Inflammatory macrophage (primary cell): Measurements from ENCODE around the gene INO80C.
"Not testable (repeated sequence)": the region's sequence is repeated elsewhere in the genome, so short reads cannot be mapped to it uniquely, and the experiment has no call there.

Experiments
- DNase-seq, 2 donors: peaks; one replicate each; pipeline ENCODE4 v3.0.0-alpha.2; 2020 to 2022

The INO80C gene

GRCh38 chr18:35458677-35459441, 38.9 kb downstream of the INO80C start:
- peak in 1 of 2 donors; percentile 29 for DNase-seq

DNA sequence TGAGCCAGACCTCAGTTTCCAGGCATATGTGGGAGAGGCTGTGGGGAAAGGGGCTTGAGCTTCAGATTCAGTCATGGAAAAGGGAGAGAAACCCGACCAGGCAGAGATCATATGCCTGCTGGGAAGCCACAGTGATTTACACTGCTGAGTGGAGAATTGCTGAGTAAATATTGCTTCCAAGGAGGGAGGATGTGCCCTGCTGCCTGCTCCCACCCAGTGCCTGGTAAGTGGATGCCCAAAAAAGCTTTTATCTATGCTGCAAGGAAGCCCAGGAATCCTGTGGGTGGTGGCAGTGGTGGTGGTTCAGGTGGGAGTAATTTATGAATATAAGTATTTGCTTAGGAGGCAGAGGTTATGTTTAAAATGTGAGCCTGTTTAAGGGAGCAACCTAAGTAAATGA, 39.5 kb downstream of the INO80C start:
- DNase-seq = no peak

- no peak for DNase-seq
Observed at GRCh38 chr18:35457140-35457704, 40.5 kb downstream of the INO80C start.

DNA sequence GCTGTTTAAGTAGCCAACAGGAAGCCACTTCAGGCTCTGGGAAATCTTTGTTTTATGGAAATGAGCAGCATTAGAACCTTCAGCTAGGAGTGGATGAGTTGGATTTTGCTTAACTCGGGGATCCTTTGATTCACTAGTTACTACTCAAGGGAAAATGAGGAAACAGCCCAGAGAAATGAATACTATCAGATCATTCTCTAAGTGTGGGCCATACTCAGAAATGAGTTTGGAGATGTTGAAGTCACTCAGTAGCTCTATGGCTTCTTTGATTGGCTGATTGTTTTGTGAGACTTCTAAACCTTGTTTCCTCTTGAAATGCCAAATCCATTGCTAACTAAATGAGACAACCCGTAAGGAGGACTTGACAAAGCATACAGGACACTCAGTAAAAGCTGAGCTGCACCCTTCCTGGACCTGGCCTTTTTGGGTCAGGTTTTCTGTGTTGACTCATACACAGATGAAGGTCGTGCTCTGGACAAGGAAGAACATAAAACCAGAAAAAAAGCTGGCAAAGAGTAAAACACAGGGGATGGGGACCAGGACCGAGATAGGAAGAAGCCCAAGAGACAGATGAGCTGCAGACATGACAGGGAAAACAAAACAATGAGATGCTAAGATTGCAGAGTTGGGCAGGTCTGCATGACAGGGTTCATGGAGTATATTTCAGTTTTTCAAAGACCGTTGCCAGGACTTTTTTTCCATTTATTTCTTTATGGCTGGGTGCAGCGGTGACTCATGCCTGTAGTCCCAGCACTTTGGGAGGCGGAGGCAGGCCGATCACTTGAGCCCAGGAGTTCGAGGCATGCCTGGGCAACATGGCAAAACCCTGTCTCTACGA, 41.6 kb downstream of the INO80C start:
- peak; percentile 6 to 22 for DNase-seq

- no peak for DNase-seq
Observed at GRCh38 chr18:35454803-35455202, 43.0 kb downstream of the INO80C start.

DNA sequence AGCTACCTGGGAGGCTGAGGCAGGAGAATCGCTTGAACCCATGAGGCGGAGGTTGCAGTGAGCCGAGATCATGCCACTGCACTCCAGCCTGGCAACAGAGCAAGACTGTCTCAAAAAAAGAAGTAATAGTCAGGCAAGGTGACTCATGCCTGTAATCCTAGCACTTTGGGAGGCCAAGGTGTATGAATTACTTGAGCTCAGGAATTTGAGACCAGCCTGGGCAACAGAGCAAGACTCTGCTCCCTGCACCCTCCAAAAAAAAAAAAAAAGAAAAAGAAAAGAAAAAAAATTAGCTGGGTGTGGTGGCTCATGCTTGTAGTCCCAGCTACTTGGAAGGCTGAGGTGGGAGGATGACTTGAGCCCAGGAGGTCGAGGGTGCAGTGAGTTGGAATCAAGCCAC, 44.7 kb downstream of the INO80C start:
- not testable (repeated sequence) for DNase-seq

DNA sequence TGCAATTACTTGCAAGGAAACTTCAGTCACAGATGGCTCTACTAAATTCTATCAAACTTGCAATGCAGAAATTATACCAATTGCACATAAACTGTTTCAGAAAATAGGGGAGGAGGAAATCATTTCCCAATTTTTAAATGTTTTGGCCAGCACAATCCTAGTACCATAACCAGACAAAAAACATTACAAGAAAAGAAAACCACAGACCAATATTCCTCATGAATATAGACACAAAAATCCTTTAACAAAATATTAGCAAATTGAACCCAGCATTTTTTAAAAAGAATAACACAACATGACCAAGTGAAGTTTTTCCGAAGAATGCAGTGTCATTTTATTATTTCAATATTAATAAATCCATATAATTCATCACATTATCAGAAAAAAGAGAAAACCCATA, 45.8 kb downstream of the INO80C start:
- no peak for DNase-seq

GRCh38 chr18:35451032-35451431, 46.7 kb downstream of the INO80C start:
- DNase-seq = no peak

- no peak for DNase-seq
Observed at GRCh38 chr18:35444636-35445035, 53.1 kb downstream of the INO80C start.

GRCh38 chr18:35443847-35444246, 53.9 kb downstream of the INO80C start:
- DNase-seq = no peak

DNA sequence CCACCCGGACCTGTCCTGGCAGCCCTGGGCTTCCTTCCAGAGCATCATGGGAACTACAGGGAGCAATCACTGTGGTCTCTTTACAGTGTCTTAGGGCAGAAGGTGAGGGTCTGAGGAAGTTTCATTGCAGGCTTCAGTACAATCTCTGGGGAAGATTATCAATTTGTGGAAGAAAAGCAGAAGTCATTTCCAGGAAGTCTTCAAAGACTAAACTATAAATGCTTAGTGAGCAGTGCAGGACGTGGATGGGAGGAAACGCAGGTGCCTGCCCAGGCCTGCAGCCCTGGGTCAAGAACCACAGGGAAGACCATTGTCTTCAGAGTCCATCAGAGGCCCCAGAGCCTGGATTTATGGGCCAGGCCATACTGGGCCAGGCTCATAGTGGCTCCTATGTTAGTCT, 54.3 kb downstream of the INO80C start:
- DNase-seq = no peak

GRCh38 chr18:35442701-35443100, 55.1 kb downstream of the INO80C start:
- DNase-seq = no peak

GRCh38 chr18:35441857-35442595, 55.7 kb downstream of the INO80C start:
- DNase-seq = no peak

GRCh38 chr18:35438480-35439234, 59.1 kb downstream of the INO80C start:
- peak in 1 of 2 donors; percentile 29 for DNase-seq

DNA sequence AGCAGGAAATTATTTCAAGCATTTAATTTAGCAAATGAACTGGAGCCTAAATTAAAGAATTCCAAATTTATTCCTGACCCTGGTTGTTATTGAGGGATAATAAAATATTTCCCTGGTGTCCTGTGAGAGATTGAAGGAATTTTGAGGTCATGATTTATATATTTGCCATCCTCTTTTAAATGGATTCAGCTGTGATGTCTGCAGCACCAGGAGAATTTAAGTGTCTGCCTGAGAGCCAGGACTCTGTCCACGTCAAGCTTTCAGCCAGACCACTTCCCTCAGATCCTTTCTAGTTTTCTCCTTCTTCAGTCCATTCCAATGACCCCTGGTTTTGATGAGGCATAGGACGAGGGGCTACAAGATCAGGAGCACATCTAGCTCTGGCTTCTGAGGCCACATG, 59.9 kb downstream of the INO80C start:
- no peak for DNase-seq

DNA sequence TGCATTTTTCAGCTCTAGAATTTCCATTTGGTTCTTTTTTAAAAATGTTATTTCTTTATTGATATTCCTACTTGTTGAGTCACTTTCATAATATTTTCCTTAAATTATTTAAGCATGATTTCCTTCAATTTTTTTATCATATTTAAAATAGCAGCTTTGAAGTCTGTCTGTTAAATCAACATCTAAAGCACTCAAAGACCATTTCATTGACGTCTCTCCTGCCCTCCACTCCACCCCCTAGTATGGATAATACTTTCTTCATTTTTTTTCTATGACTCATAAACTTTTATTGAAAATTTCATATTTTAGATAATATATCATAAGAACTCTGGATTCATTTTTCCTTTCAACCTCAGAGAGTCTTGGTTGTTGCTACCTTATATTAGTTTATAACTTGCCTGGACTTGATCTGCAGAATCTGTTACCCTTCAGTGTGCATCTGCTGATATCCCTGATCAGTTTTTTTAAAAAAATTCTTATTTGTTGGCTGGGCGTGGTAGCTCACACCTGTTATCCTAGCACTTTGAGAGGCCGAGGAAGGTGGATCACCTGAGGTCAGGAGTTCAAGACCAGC, 61.6 kb downstream of the INO80C start:
- DNase-seq = no peak

- DNase-seq = no peak
Observed at GRCh38 chr18:35435401-35435800, 62.4 kb downstream of the INO80C start.

DNA sequence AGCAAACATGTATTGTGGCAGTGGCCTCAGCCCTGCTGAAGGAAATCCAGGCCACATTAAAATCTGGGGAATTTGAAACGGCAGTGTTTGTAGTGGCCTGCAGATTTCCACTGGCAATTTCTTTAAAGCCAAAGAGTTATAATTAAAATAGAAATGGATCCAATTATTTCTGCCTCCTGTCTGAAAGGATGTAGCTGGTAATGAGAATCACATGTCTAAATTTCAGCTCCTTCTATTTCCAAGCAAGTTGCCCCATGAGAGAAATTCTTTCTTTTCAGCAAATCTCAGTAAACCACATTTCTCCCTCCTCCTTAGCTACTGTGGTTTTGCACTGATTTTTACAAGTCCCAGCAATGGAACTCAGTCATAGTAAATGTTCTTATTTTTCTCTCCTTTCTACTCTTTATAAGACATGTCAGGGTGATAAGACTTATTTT, 65.2 kb downstream of the INO80C start:
- DNase-seq = no peak

DNA sequence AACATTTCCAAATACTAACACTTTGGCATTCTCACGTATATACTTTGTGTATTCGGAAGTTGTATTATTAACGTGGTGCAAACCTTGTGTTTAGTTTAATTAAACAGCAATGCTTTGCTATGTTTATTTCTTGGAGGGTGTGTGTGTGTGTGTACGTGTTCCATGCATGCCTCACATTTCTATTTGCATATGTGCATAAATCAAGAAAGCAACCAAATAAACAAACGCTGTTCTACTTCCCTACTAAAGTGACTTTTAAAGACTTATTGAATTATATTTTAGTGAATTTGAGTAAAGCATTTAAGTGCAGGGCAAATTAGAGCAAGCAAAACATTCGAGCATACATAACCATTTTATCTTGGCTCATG, 66.4 kb downstream of the INO80C start:
- no peak for DNase-seq

- peak; percentile 51 to 61 for DNase-seq
Observed at GRCh38 chr18:35430721-35431373, 66.9 kb downstream of the INO80C start.

DNA sequence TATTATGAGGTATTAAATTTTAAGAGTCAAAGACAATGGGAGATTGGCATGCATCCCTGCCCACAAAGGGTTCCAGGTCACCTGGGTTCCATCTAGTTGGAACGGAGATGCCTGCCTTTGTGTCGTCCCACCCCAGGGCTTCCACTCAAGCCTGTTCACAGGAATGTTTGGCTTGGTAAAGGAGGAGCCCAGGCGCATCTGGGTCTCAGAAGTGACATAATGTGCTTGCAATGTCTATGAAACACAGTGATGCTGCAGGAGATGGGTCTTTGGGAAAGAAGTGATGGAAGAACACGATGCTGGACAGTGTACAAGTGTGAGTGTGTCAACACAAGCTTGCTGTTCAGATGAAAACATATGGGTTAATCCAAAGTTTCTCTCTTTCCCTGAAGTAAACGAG, 71.0 kb downstream of the INO80C start:
- no peak for DNase-seq
